COLO829 (cell line): ENCODE data around the gene FBXO34.

Experiments used
- DNase-seq: peaks from one replicate; pipeline ENCODE4 v3.0.0; 2012; ENCODE audit warnings: low spot score

The FBXO34 gene

DNA sequence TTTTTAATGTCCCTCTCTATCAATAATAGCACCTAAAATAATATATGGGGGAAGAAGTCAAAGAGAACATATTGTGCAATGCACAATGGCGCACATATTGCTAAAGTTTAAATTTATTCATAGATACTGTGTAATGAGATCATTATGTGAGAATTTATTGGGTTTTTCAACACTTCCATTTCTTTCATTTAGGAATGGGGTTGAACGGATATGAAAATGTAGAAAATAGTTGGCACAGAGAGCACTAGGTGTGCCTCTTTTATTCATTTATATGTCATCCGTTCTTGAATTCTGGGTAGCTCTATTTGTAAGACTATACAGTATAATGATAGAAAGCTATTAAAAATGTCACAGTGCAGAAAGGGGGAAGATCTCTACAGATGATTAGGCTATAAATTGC, 76.5 kb downstream of the FBXO34 start:
- no peak for DNase-seq

DNA sequence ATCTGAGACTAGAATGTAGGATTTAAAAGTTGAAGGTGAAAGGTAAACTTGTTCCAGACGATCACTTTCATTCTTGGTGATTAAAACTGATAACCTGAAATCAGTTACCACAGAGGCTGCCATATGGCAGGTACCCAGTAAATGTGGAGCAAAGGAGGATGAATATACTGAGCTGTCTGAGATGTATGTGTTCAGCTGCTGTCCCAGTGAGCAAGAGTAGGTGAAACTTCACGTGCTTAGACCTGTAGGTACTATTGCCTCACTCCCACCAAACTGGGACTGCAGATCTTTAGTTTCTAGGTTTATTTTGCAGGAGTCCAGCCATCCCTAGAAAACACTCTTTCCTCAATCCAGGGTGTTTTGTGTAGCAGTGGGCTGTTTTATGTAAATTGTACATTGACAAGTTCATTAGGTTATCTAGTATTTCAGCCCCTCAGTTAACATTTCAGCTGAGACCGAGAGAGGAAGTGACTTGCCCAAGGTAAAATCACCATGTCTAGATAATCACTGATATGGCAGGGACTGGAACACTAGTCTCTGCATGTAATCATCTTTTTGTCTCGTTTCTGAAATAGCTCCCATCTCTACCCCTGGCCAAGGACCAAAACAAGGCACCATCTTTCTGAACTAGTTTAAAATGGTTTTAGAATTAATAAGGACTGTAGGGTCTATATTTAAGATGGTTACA, 77.7 kb downstream of the FBXO34 start:
- no peak for DNase-seq

DNA sequence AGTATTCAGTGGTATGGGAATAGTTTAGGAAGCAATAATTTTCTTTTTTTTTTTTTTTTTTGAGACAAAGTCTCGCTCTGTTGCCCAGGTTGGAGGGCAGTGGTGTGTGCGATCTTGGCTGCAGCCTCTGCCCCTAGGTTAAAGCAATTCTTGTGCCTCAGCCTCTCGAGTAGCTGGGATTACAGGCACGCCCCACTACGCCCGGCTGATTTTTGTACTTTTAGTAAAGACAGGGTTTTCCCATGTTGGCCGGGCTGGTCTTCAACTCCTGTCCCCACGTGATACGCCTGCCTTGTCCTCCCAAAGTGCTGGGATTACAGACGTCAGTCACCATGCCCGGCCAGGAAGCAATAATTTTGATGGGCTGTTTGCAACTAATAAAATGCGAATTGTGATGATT, 78.3 kb downstream of the FBXO34 start:
- DNase-seq = no peak

DNA sequence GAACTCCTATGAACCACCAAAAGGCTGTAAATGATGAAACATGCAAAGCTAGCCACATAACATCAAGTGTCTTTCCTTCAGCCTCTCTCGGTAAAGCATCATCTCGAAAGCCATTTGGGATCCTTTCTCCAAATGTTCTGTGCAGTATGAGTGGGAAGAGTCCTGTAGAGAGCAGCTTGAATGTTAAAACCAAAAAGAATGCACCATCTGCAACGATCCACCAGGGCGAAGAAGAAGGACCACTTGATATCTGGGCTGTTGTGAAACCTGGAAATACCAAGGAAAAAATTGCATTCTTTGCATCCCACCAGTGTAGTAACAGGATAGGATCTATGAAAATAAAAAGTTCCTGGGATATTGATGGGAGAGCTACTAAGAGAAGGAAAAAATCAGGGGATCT, 79.2 kb downstream of the FBXO34 start:
- no peak for DNase-seq

GRCh38 chr14:55351111-55351510, 79.9 kb downstream of the FBXO34 start:
- no peak for DNase-seq

DNA sequence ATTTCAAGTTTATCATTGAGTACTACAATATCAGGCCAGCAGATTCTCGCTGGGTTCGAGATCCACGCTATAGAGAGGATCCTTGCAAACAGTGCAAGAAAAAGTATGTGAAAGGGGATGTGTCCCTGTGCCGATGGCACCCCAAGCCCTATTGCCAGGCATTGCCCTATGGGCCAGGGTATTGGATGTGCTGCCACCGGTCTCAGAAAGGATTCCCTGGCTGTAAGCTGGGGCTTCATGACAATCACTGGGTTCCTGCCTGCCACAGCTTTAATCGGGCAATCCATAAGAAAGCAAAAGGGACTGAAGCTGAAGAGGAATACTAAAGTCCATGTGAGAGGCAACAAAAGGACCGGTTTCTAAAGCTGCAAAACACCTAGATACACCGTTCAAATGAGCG, 81.0 kb downstream of the FBXO34 start:
- DNase-seq = no peak

- no peak for DNase-seq
Observed at GRCh38 chr14:55353686-55354467, 82.7 kb downstream of the FBXO34 start.

GRCh38 chr14:55354500-55354899, 83.3 kb downstream of the FBXO34 start:
- peak; percentile 60 for DNase-seq

DNA sequence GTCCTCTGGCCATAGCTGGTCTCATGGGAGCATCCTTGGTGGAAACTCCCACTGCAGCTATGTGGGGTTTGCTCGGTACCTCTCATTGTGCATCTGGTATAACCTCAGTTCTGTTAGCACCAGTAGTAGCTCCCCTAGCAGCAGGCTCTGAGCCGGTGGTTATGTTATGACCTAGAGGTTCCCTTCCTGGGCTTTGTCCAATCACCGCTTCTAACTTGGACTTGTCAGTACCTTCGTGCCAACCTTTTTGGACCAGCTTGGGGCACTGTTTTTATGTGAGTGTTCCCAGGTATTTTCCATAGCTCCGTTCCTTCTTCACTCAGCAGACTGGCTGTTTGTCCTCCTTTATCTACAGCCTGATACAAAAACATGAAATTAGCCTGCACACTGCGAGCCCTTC, 84.7 kb downstream of the FBXO34 start:
- no peak for DNase-seq

DNA sequence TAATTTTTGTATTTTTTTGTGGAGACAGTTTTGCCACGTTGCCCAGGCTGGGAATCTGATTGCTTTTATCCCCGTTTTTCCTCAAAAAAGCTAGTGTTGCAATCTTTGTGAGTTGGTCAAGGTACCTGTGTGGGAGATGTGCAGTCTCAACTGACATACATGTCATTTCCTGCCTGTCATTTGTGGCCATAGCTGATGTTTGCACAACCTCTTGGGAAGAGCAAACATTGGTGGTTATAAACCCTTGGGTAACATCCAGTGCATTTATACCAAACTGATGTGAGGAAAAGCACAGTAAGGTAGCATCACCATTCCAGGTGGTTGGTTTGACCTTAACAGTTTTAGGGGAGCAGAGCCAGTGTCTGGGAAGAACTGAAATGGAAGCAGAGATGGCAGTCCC, 85.7 kb downstream of the FBXO34 start:
- DNase-seq = no peak

- no peak for DNase-seq
Observed at GRCh38 chr14:55359307-55359706, 88.1 kb downstream of the FBXO34 start.

GRCh38 chr14:55361190-55361589, 90.0 kb downstream of the FBXO34 start:
- DNase-seq = no peak

DNA sequence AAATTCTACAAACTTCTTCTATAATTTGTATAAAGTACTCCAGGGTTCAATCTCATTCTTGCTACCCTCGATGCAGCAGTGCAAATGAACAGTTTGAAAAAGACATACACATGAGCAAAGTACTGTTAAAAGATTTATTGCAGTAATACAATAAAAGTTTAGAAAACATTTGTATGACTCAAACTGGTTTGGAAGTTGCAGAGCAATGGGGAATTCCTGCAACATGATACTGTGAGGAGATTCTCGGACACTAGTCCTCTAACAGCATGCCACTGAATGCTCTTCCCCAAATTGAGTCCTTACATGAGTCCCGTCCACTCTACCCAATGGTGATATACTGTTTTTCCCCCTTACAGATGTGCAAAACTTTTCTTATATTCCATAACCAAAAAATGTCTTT, 95.0 kb downstream of the FBXO34 start:
- DNase-seq = no peak

DNA sequence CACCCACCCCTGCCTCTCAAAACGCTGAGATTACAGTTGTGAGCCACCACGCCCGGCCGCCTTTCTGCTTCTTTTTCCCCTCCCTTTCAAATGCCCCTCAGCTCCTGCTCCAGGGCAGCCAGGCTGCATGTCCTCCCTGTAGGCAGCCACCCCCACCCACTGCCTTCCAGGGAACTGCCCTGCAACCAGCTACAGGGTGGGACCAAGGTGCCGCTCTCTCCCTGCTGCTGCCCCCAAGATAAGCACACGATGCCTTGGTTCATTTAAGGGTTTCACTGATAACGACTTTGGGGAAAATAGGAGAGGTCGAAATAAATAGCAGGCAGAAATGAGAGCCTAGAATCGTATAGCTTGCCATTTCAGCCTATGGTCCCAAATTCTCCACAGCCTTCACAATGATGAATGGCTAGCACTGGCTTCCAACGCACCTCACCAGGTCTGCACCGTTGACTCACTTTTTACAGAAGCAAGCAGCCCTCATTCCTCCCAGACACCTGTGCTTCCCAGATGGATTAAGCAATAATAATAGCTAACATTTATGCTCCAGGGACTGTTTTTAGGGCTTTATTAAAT, 99.7 kb downstream of the FBXO34 start:
- no peak for DNase-seq

DNA sequence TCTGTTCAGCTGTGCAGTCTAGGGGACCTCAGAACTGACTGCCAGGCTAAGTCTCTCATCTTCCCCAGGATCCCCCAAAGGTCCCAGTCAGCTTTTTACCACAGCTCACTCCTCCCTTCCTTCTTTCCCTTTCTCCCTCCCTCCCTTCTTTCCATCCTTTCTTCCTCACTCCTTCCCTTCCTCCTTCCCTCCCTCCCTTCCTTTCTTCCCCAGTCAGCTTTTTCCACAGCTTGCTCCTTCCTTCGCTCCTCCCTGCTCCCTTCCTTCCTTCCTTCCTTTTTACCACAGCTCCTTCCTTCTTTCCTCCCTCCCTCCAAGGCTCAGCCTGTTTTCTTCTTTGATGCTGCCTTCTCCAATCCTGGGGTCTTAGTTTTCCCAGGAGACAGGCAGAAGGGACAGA, 101.2 kb downstream of the FBXO34 start:
- DNase-seq = no peak

DNA sequence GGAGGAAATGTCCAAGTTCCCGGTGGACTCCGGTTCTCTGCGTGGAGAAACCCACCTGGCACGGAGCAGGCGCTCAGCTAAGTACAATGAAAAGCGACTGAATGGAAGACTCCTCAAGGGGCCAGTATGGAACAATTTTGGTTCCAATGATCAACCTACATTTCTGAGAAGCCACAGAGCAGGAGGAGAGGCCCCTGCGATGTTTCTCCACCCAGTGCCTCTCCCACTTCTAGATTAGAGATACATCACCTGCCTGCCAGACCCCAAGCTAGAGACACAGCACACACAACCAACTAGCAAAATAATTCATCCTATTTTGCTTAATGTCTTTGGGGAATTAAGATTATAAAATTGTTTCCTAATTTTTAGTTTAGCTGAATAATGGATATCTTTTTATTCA, 101.6 kb downstream of the FBXO34 start:
- no peak for DNase-seq

- no peak for DNase-seq
Observed at GRCh38 chr14:55373784-55374705, 102.8 kb downstream of the FBXO34 start.

DNA sequence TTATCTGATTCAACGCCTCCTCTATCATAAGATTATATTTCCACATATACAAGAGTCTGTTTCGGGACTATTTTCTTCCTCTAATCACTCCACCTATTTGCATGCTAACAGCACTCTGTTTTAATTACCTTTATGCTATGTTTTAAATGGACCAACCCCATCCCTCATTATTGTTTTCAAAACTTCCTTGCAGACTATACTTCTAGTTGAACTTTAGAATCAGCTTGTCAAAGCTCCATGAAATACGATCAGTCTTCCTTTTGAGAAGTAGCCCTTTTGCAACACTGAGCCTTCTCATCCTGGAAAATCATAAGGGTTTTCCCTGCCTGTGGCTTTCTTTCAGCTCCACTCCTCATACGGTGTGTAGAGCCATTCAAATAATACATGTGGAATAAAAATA, 103.5 kb downstream of the FBXO34 start:
- DNase-seq = no peak

DNA sequence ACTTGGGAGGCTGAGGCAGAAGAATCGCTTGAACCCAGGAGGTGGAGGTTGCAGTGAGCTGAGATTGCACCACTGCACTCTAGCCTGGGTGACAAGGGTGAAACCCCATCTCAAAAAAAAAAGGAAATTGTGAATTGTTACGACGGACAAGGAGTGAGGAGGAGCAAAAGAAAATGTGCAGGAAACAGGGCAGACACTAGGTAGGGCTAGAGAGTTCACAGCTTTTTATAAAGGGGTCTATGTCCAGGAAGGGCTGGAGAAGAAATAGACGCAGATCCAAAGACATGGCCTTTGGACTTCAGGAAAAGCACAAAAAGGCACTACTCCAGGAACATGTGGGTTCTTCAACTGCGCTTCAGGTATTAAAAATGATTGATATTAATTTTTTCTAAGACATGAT, 106.0 kb downstream of the FBXO34 start:
- no peak for DNase-seq

GRCh38 chr14:55381040-55381439, 109.8 kb downstream of the FBXO34 start:
- no peak for DNase-seq

GRCh38 chr14:55381561-55381960, 110.3 kb downstream of the FBXO34 start:
- DNase-seq = no peak

- no peak for DNase-seq
Observed at GRCh38 chr14:55382483-55382882, 111.3 kb downstream of the FBXO34 start.
